HFF-Myc (cell line): ENCODE data around the gene RNGTT.

Source experiments
- DNase-seq: peaks from one replicate; pipeline ENCODE4 v3.0.0-alpha.2; 2011; ENCODE audit warnings: low read depth; ENCODE audit errors: extremely low read depth
- H3K4me3 ChIP-seq: replicated peaks from 2 replicates; pipeline ENCODE4 v1.5.1; 2011; ENCODE audit warnings: low read depth, mild to moderate bottlenecking, control low read depth, low read length
- CTCF ChIP-seq: IDR thresholded peaks from 2 replicates; pipeline ENCODE4 v1.5.1; 2012; ENCODE audit warnings: mild to moderate bottlenecking, low read depth, low read length, control low read depth; ENCODE audit errors: missing control alignments

Gene RNGTT

GRCh38 chr6:88763160-88763559, 200.3 kb downstream of the RNGTT start:
- no peak for TF ChIP-seq CTCF
- H3K4me3 ChIP-seq, result no peak overlapping the region
- DNase-seq, result no peak

DNA sequence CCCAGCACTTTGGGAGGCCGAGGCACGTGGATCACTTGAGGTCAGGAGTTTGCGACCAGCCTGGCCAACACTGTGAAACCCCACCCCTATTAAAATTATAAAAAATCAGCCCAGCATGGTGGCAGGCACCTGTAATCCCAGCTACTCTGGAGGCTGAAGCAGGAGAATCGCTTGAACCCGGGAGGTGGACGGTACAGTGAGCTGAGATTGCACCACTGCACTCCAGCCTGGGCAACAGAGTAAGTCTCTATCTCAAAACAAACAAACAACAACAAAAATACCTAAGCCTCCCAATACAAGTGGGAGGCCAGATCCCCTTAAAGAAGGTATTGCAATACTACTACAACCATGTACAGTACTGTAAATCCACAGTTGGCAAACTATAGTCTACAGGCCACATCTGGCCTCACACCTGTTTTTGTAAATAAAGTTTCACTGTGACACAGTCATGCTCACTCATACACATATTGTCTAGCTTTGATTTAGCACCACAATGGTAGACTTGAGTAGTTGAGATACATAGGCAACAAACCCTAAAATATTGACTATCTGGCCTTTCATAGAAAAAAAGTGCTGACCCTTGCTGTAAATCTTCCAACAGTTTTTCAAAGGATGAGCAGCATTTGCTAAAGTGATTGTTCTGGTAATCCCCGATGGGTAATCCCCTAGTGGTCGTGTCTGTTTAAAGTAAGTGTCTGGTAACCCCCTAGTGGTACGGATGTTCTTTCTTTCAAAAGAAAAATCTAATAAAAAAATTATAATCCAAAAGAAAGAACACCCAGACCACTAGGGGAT, 202.0 kb downstream of the RNGTT start:
- TF ChIP-seq CTCF, result no peak
- H3K4me3 ChIP-seq, result no peak overlapping the region
- no peak for DNase-seq

GRCh38 chr6:88760091-88760490, 203.3 kb downstream of the RNGTT start:
- no peak overlapping the region for H3K4me3 ChIP-seq
- no peak for TF ChIP-seq CTCF
- no peak for DNase-seq

GRCh38 chr6:88750936-88751335, 212.5 kb downstream of the RNGTT start:
- no peak for DNase-seq
- H3K4me3 ChIP-seq, result no peak overlapping the region
- TF ChIP-seq CTCF, result no peak

DNA sequence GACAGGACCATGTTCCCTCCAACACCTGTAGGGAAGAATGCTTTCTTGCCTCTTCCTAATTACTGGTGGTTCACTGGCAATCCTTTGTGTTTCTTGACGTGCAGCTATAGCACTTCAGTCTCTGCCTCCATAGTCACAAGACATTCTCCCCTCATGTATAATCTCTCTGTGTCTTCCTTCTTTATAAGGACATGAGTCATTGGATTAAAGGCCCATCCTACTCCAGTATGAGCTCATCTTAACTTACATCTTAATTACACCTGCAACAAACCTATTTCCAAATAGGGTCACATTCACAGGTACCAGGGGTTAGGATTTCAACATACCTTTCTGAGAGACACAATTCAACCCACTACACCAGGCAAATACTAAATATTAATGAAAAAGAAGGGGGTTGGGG, 213.6 kb downstream of the RNGTT start:
- DNase-seq, result no peak
- no peak for TF ChIP-seq CTCF
- H3K4me3 ChIP-seq, result no peak overlapping the region

- TF ChIP-seq CTCF, result no peak
- no peak overlapping the region for H3K4me3 ChIP-seq
- no peak for DNase-seq
Observed at GRCh38 chr6:88748141-88748540, 215.3 kb downstream of the RNGTT start.

- DNase-seq, result no peak
- H3K4me3 ChIP-seq, result no peak overlapping the region
- TF ChIP-seq CTCF, result no peak
Observed at GRCh38 chr6:88741939-88742338, 221.5 kb downstream of the RNGTT start.
